Neural cell (in vitro differentiated cells): ENCODE data around the gene TSPAN16.

ENCODE experiments used
- CTCF ChIP-seq: fragments of 450-650 bp; IDR thresholded peaks from 2 replicates; pipeline ENCODE4 v1.5.1; 2014; ENCODE audit warnings: antibody characterized with exemption, mild to moderate bottlenecking, moderate library complexity; ENCODE audit not compliant: poor library complexity, severe bottlenecking
- EP300 ChIP-seq: fragments of 450-650 bp; conservative IDR thresholded peaks from 2 replicates; pipeline ENCODE4 v1.6.1; 2014; ENCODE audit warnings: antibody characterized with exemption, mild to moderate bottlenecking, moderate library complexity; ENCODE audit not compliant: poor library complexity, severe bottlenecking
- EZH2 ChIP-seq: fragments of 200-600, 300-800 bp; shearing (Covaris generic), sonication (generic); IDR thresholded peaks from 2 replicates; pipeline ENCODE4 v1.6.1; 2014; ENCODE audit warnings: antibody characterized with exemption, low read length, borderline replicate concordance, mild to moderate bottlenecking; ENCODE audit not compliant: insufficient read depth, poor library complexity, severe bottlenecking
- POLR2AphosphoS5 ChIP-seq: IDR thresholded peaks from 2 replicates; pipeline ENCODE4 v1.6.1; 2012

- TF ChIP-seq CTCF: no peak
- TF ChIP-seq POLR2AphosphoS5: no peak
- TF ChIP-seq EP300: no peak
- no peak for TF ChIP-seq EZH2
Measured at GRCh38 chr19:11260996-11261395, 35.0 kb upstream of the TSPAN16 start.
